A204.1 (cell line): ENCODE results near the gene FAM151B.
"Not testable (repeated sequence)": the region's sequence is repeated elsewhere in the genome, so short reads cannot be mapped to it uniquely, and the experiment has no call there.

Source experiments
- FAIRE-seq: peaks from 2 replicates; lab custom pipeline; 2012; peaks lifted over from hg19 to GRCh38; lab: Jason Lieb, UNC

Gene FAM151B

GRCh38 chr5:80487829-80488721, at the start of gene FAM151B:
Gene FAM151B, plus strand, starts transcription at chr5:80488100. Its CDS starts 24 bp downstream, at chr5:80488124.
- no peak for FAIRE-seq

DNA sequence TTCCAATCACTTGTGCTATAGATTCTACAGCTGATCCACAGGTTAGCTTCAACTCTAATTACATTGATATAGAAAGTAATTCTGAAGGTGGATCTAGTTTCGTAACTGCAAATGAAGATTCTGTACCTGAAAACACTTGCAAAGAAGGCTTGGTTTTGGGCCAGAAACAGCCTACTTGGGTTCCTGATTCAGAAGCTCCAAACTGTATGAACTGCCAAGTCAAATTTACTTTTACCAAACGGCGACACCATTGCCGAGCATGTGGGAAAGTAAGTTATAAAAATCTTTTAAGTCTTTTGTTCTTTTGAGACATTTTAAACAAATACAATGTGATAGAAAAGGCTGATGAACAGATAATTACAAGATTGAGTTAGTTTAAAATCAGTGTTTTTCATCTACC, 49.2 kb upstream of the FAM151B start:
- no peak for FAIRE-seq

- FAIRE-seq: no peak
Observed at GRCh38 chr5:80439213-80439612, 48.7 kb upstream of the FAM151B start.

DNA sequence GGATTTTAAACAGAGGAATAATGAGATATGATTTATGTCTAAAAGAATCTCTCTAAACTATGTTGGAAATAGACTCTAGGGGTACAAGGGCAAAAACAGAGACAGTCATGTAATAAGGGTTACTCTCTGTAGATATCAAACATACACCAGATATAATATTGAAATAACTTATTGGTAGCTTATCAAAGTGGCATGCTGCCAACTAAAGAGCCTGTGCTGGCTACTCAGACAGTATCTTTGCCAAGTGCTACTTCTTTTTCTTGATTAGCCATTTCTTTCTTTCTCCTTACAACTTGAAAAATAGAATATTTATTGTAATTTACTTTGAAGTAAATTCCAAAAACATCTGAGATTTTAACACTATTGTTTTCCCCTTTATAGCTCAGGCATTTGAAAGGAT, 45.2 kb upstream of the FAM151B start:
- FAIRE-seq: no peak

GRCh38 chr5:80453366-80453765, 34.5 kb upstream of the FAM151B start:
- no peak for FAIRE-seq

DNA sequence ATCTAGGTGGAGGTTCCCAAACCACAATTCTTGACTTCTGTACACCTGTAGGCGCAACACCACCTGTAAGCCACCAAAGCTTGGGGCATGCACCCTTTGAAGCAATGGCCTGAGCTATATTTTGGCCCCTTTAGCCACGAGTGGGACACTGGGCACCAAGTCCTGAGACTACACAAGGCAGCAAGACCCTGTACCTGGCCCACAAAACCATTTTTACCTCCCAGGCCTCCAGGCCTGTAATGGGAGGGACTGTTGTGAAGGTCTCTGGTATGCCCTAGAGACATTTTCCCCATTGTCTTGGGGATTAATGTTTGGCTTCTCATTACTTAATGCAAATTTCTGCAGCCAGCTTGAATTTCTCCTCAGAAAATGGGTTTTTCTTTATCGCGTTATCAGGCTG, 24.6 kb upstream of the FAM151B start:
- no peak for FAIRE-seq

DNA sequence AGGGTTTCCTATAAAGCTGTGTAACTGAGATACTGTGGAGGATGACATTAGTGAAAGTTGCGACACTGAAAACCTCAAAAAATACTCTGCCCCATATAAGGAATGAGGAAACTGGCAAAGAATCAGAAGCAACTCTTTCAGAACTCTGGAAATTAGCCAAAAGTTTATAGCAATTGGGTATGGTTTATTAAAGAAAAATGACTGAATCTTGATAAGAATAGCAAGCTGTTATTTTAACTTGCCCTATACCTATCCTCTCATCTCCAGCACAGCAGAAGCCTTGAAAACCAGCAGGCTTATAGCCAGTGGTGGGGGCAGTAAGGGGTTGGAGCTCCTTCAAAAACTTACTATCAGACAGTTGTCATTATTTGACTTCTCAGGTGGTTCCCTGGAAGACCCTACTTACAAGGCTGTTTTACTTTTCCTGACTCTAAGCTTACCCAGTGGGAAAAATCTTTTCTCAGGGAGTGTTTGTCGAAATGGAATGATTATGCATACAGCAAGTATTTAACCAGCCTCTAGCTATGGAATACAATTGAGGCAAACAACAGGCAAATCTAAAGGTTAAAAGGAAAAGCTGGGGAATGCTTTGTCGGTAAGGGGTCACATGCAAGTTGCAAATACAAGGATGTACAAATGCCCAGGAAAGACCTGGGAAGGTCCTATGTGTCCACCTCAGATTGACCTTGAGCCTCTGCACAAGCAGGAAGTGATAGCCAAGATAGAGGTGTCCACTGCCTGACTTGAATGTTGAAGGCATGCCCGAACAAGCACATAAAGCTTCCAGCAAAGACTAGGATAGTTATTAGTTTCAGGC, 21.0 kb upstream of the FAM151B start:
- FAIRE-seq: no peak

DNA sequence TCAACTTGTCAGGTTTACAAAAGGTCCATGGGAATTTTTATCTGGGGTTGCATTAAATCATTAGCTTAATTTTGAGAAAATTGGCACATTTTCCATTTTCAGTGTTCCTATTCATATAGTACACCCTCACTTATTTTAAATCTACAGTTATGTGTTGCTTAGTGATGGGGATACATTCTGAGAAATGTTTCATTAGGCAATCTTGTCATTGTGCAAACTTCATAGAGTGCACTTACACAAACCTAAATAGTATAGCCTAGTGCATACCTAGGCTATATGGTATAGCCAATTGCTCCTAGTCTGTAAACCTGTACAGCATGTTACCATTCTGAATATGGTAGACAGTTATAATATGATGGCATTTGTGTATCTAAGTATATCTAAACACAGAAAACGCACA, 19.8 kb upstream of the FAM151B start:
- no peak for FAIRE-seq

GRCh38 chr5:80470631-80471030, 17.3 kb upstream of the FAM151B start:
- FAIRE-seq: not testable (repeated sequence)

DNA sequence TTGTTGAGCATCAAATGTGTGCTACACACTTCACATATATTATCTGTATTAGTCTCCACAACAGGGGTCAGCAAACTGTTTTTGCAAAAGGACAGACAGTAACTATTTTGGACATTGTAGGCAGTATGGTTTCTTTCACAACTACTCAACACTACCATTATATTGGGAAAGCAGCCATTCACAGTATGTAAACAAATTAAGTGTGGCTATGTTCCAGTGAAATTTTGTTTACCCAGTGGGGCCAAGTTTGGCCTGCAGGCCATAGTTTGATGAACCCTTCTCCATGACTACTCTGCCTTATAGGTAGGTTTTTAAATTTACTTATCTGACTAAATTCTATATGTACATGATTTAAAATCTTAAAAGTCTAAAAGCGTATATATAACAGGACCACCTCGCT, 13.0 kb upstream of the FAM151B start:
- no peak for FAIRE-seq

- FAIRE-seq: no peak
Observed at GRCh38 chr5:80479713-80480112, 8.2 kb upstream of the FAM151B start.

DNA sequence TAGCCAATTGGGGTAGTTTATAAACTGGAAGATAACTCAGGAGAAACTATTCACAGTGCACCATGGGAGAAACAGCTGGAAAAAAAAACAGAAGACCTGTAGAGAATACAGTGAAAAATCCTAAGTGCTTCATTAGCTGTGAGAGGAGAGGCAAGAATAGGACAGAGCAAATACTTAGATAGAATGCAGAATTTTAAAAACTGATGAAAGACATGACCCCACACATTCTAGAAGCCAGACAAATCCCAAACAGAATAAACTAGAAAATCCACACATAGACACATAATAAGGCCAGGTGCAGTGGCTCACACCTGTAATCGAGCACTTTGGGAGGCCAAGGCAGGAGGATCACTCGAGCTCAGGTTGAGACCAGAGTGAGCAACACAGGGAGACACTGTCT, 7.5 kb upstream of the FAM151B start:
- no peak for FAIRE-seq

GRCh38 chr5:80481019-80481893, 6.6 kb upstream of the FAM151B start:
- peak; percentile 16 for FAIRE-seq

DNA sequence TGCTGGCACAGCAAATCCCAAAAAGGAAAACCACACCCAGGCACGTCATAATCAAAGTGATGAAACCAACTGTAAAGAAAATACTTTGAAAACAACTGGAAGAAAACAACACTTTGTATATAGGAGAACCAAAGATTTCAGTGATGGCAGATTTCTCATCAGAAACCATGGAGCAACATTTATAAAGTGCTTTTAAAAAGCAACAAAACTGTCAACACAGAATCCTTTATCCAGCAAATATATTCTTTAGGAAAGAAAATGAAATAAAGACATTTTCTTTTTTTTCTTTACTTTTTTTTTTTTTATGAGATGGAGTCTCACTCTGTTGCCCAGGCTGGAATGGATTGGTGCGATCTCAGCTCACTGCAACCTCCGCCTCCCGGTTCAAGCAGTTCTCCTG, 5.3 kb upstream of the FAM151B start:
- FAIRE-seq: no peak

GRCh38 chr5:80483636-80484232, 4.2 kb upstream of the FAM151B start:
- FAIRE-seq: no peak

- no peak for FAIRE-seq
Observed at GRCh38 chr5:80487444-80487828, 464 bp upstream of the FAM151B start.

- FAIRE-seq: no peak
Observed at GRCh38 chr5:80491296-80491695, 3.4 kb downstream of the FAM151B start.

- no peak for FAIRE-seq
Observed at GRCh38 chr5:80492741-80493140, 4.8 kb downstream of the FAM151B start.

- not testable (repeated sequence) for FAIRE-seq
Observed at GRCh38 chr5:80493443-80493842, 5.5 kb downstream of the FAM151B start.

DNA sequence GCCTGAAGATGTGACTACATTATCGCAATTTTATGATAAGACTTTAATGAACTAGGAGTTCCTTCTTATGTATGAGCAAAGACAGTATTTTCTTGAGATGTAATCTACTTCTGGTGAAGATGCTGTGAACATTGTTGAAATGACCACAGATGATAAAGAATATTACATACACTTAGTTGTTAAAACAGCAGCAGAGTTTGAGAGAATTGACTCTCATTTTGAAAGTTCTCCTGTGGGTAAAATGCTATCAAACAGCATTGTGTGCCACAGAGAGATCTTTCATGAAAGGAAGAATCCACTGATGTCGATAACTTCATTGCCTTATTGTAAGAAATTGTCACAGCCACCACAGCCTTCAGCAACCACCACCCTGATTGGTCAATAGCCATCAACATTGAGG, 8.0 kb downstream of the FAM151B start:
- no peak for FAIRE-seq

DNA sequence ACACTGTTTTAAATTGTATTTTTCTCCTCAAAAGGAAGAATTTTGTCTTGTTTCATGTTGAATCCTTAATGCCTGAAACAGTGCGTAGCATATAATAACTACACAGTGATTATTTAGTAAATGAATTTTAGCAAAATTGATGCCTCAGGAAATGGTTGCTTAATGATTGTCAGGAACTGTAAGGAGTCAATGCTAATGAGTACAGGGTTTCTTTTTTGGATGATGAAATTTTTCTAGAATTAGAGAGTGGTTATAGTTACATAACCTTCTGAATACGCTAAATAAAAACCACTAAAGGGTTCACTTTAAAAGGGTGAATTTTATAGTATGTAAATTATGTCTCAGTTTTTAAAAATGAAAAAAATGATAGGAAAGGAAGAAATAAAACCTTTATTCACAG, 14.9 kb downstream of the FAM151B start:
- no peak for FAIRE-seq

GRCh38 chr5:80503641-80504040, 15.7 kb downstream of the FAM151B start:
- no peak for FAIRE-seq
